CD4-positive, alpha-beta T cell treated with Interleukin-6 for 4 hours (primary cell): ENCODE data around the gene HORMAD2.
"Not testable (repeated sequence)": the region's sequence is repeated elsewhere in the genome, so short reads cannot be mapped to it uniquely, and the experiment has no call there.

Experiments used
- DNase-seq: peaks from one replicate; pipeline ENCODE4 v3.0.0-alpha.2; 2020; ENCODE audit warnings: mixed read lengths

The HORMAD2 gene

DNA sequence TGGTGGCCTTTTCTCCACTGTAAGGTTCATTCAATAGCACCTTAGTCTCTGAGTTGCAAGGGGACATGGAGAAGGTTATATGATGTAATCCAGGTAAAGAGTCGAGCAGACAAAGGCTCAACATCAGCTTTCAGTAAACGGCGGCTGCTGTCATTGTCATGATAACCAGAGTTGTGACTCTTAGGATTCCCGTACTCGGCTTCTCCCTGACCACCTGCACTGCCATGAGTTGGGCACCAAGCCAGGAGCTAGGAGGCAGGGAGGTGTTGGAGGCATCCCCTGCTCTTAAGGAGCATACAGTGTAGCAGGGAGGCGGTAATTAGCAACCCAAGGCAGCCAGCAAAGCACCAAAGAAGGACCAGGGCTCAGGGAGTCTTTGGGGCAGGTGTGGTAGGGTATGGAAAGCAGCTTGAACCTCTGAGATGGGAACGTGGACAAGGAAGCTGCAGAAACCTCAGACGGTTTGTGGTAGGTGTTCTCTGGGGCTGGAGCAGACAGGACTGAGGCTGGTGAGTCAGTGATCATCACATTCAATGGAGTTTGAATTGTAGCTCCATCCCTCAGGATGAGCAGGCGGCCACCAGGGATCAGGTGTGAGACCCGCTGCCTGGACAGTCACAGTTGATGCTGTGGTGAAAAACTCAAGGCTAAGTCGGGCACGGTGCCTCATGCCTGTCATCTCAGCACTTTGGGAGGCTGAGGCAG is 134.6 kb downstream of the HORMAD2 start:
- DNase-seq, result no peak

DNA sequence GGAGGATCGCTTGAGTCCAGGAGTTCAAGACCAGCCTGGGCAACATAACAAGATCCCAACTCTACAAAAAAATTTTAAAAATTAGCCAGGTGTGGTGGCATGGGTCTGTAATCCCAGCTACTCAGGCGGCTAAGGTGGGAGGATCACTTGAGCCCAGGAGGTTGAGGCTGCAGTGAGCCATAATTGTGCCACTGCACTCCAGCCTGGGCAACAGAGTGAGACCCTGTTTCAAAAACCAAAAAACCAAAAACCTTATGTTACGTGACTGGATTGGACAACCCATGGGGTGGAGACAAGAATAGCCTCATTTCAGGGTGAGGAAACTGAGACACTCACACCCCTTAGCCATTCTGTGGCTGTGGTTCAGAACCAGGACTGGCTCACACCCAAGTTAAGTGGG is 136.0 kb downstream of the HORMAD2 start:
- DNase-seq, result not testable (repeated sequence)

GRCh38 chr22:30216710-30217109 is 136.4 kb downstream of the HORMAD2 start:
- DNase-seq, result no peak

- no peak for DNase-seq
These were observed 137.7 kb downstream of the HORMAD2 start for GRCh38 chr22:30217698-30218560.

DNA sequence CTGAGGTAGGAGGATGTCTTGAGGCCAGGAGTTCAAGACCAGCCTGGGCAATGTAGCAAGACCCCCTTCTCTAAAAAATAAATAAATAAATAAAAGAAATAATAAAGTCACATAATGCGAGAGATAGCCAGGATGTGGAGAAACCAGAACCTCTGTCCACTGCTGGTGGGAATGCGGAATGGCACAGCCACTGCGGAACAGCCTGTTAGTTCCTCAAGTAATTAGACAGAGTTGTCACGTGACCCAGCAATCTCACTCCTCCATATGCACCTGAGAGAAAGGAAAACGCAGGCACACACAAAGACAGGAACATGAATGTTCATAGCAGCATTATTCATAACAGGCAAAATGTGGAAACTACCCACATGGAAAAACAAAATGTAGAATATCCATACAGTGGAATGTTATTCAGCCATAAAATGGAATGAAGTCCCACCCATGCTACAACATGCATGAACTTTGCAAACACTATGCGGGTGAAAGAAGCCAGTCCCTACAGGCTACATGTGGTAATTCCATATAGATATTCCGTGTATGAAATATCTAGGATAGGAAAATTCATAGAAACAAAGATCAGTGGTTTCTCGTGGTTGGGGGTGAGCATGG is 138.9 kb downstream of the HORMAD2 start:
- no peak for DNase-seq

- no peak for DNase-seq
These were observed 139.5 kb downstream of the HORMAD2 start for GRCh38 chr22:30219668-30220278.

- DNase-seq, result no peak
These were observed 140.2 kb downstream of the HORMAD2 start for GRCh38 chr22:30220338-30221012.

DNA sequence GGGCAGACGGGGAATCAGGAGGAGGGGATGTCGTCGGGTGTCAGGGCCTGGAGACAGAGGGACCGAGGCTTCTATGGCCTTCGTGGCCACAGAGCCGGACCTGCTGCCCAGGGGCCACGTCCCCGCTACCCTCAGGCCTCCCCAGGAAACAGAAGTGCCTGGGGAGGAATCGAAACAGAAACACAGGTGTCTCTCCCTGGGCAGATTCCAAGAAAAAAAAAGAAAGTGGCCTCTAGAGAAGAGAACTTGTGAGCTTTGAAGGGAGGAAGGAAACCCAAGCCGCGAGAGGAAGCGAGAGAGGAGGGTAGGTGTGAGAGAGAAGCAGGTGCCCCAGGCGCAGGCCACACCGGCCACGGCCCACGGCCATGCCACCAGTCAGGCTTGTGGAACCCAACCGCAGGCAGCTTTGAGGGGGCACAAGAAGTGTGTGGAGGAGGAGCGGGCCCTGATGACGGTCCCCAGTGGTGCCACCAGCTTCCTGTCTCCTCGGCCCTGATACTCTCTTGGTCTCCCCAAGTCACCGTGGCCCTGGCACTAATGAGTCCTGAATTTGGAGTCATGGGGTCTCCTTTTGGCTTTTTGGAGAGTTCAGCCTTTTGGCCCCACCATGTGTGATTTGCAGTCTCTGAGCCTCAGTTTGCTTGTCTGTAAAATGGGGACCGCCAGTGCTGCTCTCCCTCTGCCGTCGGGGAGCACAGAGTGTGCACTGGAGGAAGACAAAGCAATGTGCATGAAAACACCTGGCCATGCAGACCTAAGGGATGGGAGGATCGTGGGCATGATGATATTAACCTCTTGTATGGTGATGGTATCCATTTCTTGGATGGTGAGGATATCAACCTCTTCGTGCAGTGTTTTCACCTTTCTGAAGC is 141.1 kb downstream of the HORMAD2 start:
- DNase-seq, result peak; percentile 65

GRCh38 chr22:30222321-30222720 is 142.1 kb downstream of the HORMAD2 start:
- DNase-seq, result no peak

DNA sequence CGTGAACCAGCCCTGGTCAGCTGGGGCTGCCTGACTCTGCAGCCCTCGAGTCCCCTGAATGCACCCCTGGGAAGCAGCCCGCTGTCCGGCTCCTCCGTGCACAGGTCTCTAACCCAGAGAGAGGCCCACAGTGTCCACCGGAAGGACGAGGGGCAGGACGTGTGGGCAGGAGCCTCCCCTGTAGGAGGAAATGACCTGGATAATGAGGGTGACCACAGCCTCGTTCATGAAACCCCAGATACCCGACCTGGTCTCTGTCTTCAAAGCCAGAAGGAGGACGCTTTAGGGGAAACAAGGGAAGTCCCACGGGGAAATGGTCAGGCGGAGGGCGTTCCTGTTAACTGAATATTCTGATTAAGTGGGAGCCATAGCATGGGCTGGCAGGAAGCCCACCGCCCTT is 143.0 kb downstream of the HORMAD2 start:
- DNase-seq, result no peak

GRCh38 chr22:30224161-30224857 is 144.0 kb downstream of the HORMAD2 start:
- DNase-seq, result no peak

DNA sequence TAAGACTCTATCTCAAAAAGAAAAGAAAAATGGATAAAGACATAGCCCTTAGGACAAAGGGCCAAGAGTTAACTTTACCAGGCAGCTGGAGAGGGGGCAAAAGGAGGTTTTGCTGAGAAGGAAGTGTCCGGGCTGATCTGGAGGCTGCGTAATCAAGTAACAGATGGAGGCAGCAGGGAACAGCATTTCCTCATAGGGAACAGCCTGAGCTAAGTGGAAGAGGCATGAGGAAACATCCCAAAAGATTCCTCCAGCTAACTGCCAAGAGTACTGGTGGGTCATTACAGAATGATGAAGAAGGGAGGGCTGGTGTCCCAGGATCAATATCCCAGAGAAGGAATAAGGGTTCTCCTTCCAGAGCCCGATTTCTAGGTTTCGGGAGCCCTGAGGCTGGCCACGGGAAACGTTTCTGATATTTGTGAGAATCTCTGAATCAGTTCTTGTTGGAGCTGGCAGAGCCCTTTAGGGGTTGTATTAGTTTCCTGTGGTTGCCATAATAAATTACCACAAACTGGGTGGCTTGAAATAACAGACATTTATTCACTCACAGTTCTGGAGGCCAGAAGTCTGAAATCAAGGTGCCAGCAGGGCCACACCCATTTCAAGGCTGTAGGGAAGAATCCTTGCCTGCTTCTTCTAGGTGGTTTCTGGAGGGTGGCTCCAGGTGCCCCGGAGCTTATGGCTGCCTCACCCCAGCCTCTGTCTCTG is 145.1 kb downstream of the HORMAD2 start:
- no peak for DNase-seq

- DNase-seq, result no peak
These were observed 146.0 kb downstream of the HORMAD2 start for GRCh38 chr22:30226192-30226832.
